Measurements from ENCODE around the gene AGAP3.
A peak's percentile ranks its signal among the peaks of the same experiment; 100 is the strongest.

The AGAP3 gene

GRCh38 chr7:151057989-151058780, 28.1 kb upstream of the AGAP3 start:
- peak; percentile 100 for DNase-seq (ENCODE audit: low read depth)

GRCh38 chr7:151058781-151059366, 27.4 kb upstream of the AGAP3 start:
- DNase-seq (ENCODE audit: low read depth) = peak; percentile 50

GRCh38 chr7:151059367-151060112, 26.7 kb upstream of the AGAP3 start, which contains the start of gene SLC4A2:
SLC4A2 (plus strand) TSS chr7:151059589; CDS start chr7:151061988, 2,399 bp downstream.
- peak; percentile 77 for DNase-seq (ENCODE audit: low read depth)

- DNase-seq (ENCODE audit: low read depth) = no peak
Measured at GRCh38 chr7:151060113-151060415, 26.2 kb upstream of the AGAP3 start.

GRCh38 chr7:151060416-151061212, 25.7 kb upstream of the AGAP3 start:
- DNase-seq (ENCODE audit: low read depth) = peak; percentile 41

DNA sequence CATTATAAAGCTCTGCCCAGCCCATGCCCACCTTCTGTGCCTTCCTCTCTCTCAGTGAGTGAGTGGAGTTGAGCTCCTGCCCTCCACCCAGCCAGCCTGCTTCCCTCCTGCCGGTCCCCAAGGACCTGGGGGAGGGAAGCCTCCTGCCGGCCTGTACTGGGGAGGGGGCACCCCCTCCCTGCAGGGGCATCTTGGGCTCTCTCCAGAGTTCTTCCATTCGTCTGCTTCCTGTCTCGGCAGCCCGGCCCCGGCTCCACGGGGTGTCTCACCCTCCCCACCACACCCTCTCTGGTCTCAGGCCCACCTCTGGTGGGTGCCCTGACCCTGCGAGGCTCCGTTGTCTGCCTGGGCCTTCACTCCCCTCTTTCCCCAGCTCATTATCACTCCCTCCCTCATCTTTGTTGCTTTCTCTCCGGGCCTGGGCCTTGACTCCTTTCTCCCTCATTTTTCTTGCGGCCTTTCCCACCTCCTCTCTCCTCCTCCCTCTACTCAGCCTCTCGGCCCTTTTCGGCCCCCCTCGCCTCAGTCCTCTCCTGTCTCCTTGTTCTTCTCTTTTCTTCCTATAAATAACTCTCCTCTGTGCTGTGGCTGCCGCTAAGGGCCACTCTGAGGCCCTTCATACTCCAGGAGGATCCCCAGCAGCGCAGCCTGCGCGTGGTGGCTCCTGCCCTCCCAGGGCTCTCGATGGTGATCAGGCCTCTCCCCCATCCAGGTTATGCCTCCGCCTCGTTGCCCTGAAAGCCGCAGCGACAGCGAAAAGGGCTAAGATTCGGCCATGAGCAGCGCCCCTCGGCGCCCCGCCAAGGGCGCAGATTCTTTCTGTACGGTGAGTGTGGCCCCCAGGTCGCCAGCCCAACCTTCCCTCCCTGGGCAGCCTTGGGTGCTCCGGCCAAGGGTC, 24.8 kb upstream of the AGAP3 start:
- DNase-seq (ENCODE audit: low read depth) = no peak

DNA sequence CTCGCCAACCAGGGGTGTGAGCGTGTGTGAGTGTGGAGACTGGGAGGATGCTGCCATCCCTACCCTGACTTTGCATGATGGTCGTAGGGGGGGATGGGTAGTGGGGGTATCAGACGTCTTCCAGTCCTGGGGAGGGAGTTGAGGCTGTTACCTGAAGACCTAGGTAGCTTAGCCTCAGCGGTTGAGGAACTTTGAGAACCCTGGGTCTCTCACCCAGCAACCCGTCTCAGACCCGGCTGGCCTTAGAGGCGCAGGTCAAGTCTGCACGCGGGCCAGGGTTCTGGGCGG, 24.2 kb upstream of the AGAP3 start:
- DNase-seq (ENCODE audit: low read depth) = no peak

GRCh38 chr7:151062399-151063211, 23.7 kb upstream of the AGAP3 start:
- peak; percentile 86 for DNase-seq (ENCODE audit: low read depth)

- peak; percentile 82 for DNase-seq (ENCODE audit: low read depth)
Measured at GRCh38 chr7:151063212-151063561, 23.1 kb upstream of the AGAP3 start.

DNA sequence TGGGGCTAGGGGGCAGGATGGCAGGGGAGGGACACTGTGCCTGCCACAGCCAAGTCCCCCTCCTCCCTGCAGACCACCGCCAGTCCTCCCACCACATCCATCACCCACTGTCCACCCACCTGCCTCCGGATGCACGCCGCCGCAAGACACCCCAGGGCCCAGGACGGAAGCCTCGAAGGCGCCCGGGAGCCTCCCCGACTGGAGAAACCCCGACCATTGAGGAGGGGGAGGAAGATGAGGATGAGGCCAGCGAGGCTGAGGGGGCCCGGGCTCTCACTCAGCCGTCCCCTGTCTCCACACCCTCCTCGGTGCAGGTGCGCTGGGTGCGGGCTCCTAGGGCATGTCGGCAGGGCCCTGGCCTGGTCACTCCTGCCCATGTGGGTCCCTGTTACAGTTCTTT, 21.8 kb upstream of the AGAP3 start:
- no peak for DNase-seq (ENCODE audit: low read depth)

DNA sequence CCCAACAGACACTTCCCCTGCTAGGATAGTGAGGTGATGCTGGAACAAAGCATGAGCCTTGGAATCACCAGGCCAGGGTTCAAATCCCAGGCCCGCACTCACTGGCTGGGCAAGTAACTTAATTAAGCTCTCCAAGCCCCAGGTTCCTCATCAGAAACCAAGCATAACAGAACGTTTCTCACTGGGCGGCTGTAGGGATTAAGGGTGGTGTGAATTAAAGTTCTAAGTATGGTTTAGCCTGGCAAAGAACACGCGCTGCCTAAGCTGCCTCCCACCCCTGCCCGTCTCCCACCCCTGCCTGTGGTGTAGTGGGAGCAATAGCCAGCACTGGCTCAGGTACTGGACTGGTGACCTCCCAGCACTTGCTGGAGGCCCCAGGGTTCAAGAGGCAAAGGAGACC, 21.3 kb upstream of the AGAP3 start:
- no peak for DNase-seq (ENCODE audit: low read depth)

- no peak for DNase-seq (ENCODE audit: low read depth)
Measured at GRCh38 chr7:151065516-151065915, 20.8 kb upstream of the AGAP3 start.

- no peak for DNase-seq (ENCODE audit: low read depth)
Measured at GRCh38 chr7:151066273-151066974, 19.9 kb upstream of the AGAP3 start.

DNA sequence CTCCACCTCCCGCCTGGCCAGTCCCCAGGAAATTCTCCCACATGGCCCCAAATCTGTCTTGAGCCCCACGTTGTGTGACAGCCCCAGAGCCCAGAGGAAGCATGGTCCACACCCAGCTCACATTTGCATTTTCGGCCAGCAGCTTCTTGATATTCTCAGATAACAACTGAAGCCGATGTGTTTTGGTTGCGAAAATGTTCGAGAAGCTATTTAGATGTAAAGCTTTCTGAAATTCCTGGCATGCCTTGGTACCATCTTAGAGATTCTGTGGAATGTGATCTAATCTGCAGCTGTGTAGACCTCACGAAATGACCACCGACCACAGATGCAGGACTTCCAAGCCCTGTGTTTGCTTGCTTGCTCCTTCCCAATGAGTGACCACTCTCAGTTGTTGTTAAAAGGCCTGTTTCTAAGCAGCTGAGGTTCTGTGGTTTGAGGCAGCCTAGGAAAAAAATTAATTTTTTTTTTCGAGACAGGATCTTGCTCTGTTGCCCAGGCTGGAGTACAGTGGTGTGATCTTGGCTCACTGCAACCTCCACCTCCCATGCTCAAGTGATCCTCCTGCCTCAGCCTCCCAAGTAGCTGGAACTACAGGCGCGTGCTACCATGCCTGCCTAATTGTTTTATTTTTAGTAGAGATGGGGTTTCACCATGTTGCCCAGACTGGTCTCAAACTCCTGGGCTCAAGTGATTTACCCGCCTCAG, 18.1 kb upstream of the AGAP3 start:
- peak; percentile 94 for DNase-seq (ENCODE audit: low read depth)

- DNase-seq (ENCODE audit: low read depth) = no peak
Measured at GRCh38 chr7:151069841-151070573, 16.3 kb upstream of the AGAP3 start.

GRCh38 chr7:151070574-151070960, 15.7 kb upstream of the AGAP3 start:
- DNase-seq (ENCODE audit: low read depth) = no peak

DNA sequence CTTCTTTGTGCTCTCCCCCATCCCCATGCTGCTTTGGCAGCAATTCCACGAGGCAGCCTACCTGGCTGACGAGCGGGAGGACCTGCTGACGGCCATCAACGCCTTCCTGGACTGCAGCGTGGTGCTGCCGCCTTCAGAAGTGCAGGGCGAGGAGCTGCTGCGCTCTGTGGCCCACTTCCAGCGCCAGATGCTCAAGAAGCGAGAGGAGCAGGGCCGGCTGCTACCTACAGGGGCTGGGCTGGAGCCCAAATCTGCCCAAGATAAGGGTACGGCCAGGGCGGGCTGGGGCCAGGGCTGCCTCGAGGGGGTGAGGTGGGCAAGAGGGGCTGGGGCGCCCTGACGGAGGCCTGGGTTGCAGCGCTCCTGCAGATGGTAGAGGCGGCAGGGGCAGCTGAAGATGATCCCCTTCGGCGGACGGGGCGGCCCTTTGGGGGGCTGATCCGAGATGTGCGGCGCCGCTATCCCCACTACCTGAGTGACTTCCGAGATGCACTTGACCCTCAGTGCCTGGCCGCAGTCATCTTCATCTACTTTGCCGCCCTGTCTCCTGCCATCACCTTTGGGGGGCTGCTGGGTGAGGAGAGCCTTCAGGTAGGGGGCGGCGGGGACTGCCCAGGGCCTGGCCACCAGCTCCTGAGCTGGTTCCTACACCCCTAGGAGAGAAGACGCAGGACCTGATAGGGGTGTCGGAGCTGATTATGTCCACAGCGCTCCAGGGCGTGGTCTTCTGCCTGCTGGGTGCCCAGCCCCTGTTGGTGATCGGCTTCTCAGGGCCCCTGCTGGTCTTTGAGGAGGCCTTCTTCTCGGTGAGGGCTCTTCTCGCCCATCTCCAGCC, 15.0 kb upstream of the AGAP3 start:
- no peak for DNase-seq (ENCODE audit: low read depth)

GRCh38 chr7:151073990-151074389, 12.3 kb upstream of the AGAP3 start:
- no peak for DNase-seq (ENCODE audit: low read depth)
